ENCODE data around the gene PPM1D.
A peak's percentile ranks its signal among the peaks of the same experiment; 100 is the strongest.
"Not testable (repeated sequence)": the region's sequence is repeated elsewhere in the genome, so short reads cannot be mapped to it uniquely, and the experiment has no call there.

PPM1D gene

GRCh38 chr17:60647705-60648104 lies 47.7 kb downstream of the PPM1D start:
- DNase-seq (ENCODE audit: low read depth), result no peak
- Histone ChIP-seq H3K36me3 (ENCODE audit: control insufficient read depth, insufficient read depth, low read length, severe bottlenecking) (peaks cover 9% of the 10 kb centered on the region), H3K4me1 (ENCODE audit: control insufficient read depth, insufficient read depth, low read length) (peaks cover 10% of the 10 kb centered on the region), H3K4me3 (ENCODE audit: low read length) (no peak overlapping the region), H3K27me3 (replicated peaks; ENCODE audit: control insufficient read depth, insufficient read depth, low read length) (no peaks in the 10 kb centered on the region), H3K9me3 (ENCODE audit: control insufficient read depth, low read length) (no peaks in the 10 kb centered on the region), H3K9ac (ENCODE audit: low read length) (no peak overlapping the region)

DNA sequence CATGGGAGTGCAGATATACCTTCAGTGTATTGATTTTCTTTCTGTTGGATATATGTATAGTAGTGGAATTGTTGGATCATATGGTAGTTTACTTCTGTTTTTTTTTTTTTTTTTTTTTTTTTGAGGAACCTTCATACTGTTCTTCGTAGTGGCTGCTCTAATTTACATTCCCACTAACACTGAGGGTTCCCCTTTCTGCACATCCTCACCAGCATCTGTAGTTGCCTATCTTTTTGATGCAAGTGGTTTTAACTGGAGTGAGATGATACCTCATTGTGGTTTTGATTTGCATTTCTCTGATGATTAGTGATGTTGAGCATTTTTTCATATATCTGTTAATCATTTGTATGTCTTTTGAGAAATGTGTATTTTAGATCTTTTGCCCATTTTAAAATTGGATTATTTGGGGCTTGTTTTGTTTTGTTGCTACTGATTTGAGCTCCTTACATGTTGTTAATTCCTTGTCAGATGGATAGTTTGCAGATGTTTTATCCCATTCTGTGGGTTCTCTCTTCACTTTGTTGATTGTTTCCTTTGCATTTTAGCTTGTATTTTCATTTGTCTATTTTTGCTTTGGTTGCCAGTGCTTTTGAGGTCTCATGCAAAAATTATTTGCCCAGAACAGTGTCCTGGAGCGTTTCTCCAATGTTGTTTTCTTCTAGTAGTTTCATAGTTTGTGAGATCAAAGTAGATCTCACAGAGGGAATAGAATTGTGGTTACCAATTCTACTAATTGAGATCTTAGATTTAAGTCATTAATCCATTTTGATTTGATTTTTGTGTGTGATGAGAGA lies 52.7 kb downstream of the PPM1D start:
- H3K27me3 ChIP-seq (replicated peaks; ENCODE audit: control insufficient read depth, insufficient read depth, low read length), result no peaks in the 10 kb centered on the region
- H3K4me3 ChIP-seq (ENCODE audit: low read length), result no peak overlapping the region
- no peak overlapping the region for H3K9ac ChIP-seq (ENCODE audit: low read length)
- no peaks in the 10 kb centered on the region for H3K4me1 ChIP-seq (ENCODE audit: control insufficient read depth, insufficient read depth, low read length)
- DNase-seq (ENCODE audit: low read depth), result no peak
- no peaks in the 10 kb centered on the region for H3K9me3 ChIP-seq (ENCODE audit: control insufficient read depth, low read length)
- peaks cover 9% of the 10 kb centered on the region for H3K36me3 ChIP-seq (ENCODE audit: control insufficient read depth, insufficient read depth, low read length, severe bottlenecking)

GRCh38 chr17:60653569-60653968 lies 53.6 kb downstream of the PPM1D start:
- no peak overlapping the region for H3K9ac ChIP-seq (ENCODE audit: low read length)
- H3K9me3 ChIP-seq (ENCODE audit: control insufficient read depth, low read length), result no peaks in the 10 kb centered on the region
- no peak overlapping the region for H3K4me3 ChIP-seq (ENCODE audit: low read length)
- no peak for DNase-seq (ENCODE audit: low read depth)
- no peaks in the 10 kb centered on the region for H3K27me3 ChIP-seq (replicated peaks; ENCODE audit: control insufficient read depth, insufficient read depth, low read length)
- no peaks in the 10 kb centered on the region for H3K4me1 ChIP-seq (ENCODE audit: control insufficient read depth, insufficient read depth, low read length)
- H3K36me3 ChIP-seq (ENCODE audit: control insufficient read depth, insufficient read depth, low read length, severe bottlenecking), result peaks cover 9% of the 10 kb centered on the region

- Histone ChIP-seq H3K36me3 (ENCODE audit: control insufficient read depth, insufficient read depth, low read length, severe bottlenecking) (peaks cover 3% of the 10 kb centered on the region), H3K27me3 (replicated peaks; ENCODE audit: control insufficient read depth, insufficient read depth, low read length) (no peaks in the 10 kb centered on the region), H3K9ac (ENCODE audit: low read length) (no peak overlapping the region), H3K4me3 (ENCODE audit: low read length) (no peak overlapping the region), H3K4me1 (ENCODE audit: control insufficient read depth, insufficient read depth, low read length) (no peaks in the 10 kb centered on the region), H3K9me3 (ENCODE audit: control insufficient read depth, low read length) (no peaks in the 10 kb centered on the region)
- DNase-seq (ENCODE audit: low read depth), result no peak
These were observed 56.5 kb downstream of the PPM1D start for GRCh38 chr17:60656499-60656898.

GRCh38 chr17:60659156-60659555 lies 59.2 kb downstream of the PPM1D start:
- no peaks in the 10 kb centered on the region for H3K27me3 ChIP-seq (replicated peaks; ENCODE audit: control insufficient read depth, insufficient read depth, low read length)
- no peak overlapping the region for H3K4me3 ChIP-seq (ENCODE audit: low read length)
- H3K9me3 ChIP-seq (ENCODE audit: control insufficient read depth, low read length), result no peaks in the 10 kb centered on the region
- H3K4me1 ChIP-seq (ENCODE audit: control insufficient read depth, insufficient read depth, low read length), result peaks cover 9% of the 10 kb centered on the region
- H3K9ac ChIP-seq (ENCODE audit: low read length), result no peak overlapping the region
- H3K36me3 ChIP-seq (ENCODE audit: control insufficient read depth, insufficient read depth, low read length, severe bottlenecking), result peaks cover 6% of the 10 kb centered on the region
- DNase-seq (ENCODE audit: low read depth), result no peak

- H3K4me1 ChIP-seq (ENCODE audit: control insufficient read depth, insufficient read depth, low read length), result peaks cover 13% of the 10 kb centered on the region
- no peak for DNase-seq (ENCODE audit: low read depth)
- H3K36me3 ChIP-seq (ENCODE audit: control insufficient read depth, insufficient read depth, low read length, severe bottlenecking), result peaks cover 6% of the 10 kb centered on the region
- no peak overlapping the region for H3K9ac ChIP-seq (ENCODE audit: low read length)
- no peaks in the 10 kb centered on the region for H3K27me3 ChIP-seq (replicated peaks; ENCODE audit: control insufficient read depth, insufficient read depth, low read length)
- no peak overlapping the region for H3K4me3 ChIP-seq (ENCODE audit: low read length)
- no peaks in the 10 kb centered on the region for H3K9me3 ChIP-seq (ENCODE audit: control insufficient read depth, low read length)
These were observed 61.5 kb downstream of the PPM1D start for GRCh38 chr17:60661489-60661888.

DNA sequence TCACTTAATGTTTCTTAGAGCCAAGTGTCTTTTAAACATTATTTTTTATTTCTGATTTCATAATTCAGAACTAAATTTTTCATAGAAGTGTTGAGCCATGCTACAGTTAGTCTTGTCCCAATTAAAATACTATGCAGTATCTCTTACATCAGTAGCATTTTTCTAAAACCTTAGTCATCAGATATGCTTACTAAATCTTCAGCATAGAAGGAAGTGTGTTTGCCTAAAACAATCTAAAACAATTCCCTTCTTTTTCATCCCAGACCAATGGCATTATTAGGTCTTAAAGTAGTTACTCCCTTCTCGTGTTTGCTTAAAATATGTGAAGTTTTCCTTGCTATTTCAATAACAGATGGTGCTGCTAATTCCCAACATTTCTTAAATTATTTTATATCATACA lies 64.0 kb downstream of the PPM1D start:
- Histone ChIP-seq H3K36me3 (ENCODE audit: control insufficient read depth, insufficient read depth, low read length, severe bottlenecking) (peaks cover 6% of the 10 kb centered on the region), H3K9ac (ENCODE audit: low read length) (no peak overlapping the region), H3K4me1 (ENCODE audit: control insufficient read depth, insufficient read depth, low read length) (peaks cover 13% of the 10 kb centered on the region), H3K9me3 (ENCODE audit: control insufficient read depth, low read length) (no peaks in the 10 kb centered on the region), H3K27me3 (replicated peaks; ENCODE audit: control insufficient read depth, insufficient read depth, low read length) (no peaks in the 10 kb centered on the region), H3K4me3 (ENCODE audit: low read length) (no peak overlapping the region)
- DNase-seq (ENCODE audit: low read depth), result peak; percentile 64

GRCh38 chr17:60665602-60666001 lies 65.6 kb downstream of the PPM1D start:
- H3K9me3 ChIP-seq (ENCODE audit: control insufficient read depth, low read length), result no peaks in the 10 kb centered on the region
- peaks cover 13% of the 10 kb centered on the region for H3K4me1 ChIP-seq (ENCODE audit: control insufficient read depth, insufficient read depth, low read length)
- H3K9ac ChIP-seq (ENCODE audit: low read length), result no peak overlapping the region
- no peak overlapping the region for H3K4me3 ChIP-seq (ENCODE audit: low read length)
- H3K36me3 ChIP-seq (ENCODE audit: control insufficient read depth, insufficient read depth, low read length, severe bottlenecking), result peaks cover 6% of the 10 kb centered on the region
- no peak for DNase-seq (ENCODE audit: low read depth)
- H3K27me3 ChIP-seq (replicated peaks; ENCODE audit: control insufficient read depth, insufficient read depth, low read length), result no peaks in the 10 kb centered on the region

DNA sequence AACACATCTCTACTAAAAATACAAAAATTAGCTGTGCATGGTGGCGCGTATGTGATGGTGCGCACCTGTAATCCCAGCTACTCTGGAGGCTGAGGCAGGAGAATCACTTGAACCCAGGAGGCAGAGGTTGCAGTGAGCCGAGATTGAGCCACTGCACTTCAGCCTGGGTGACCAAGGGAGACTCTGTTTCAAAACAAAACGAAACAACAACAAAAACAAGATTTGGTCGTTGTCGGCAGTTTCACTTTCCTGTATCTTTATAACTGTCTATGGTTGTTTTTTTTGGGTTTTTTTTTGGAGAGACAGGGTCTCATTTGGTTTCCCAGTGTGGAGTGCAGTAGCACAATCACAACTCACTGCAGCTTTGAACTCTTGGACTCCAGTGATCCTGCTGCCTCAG lies 68.7 kb downstream of the PPM1D start:
- not testable (repeated sequence) for H3K27me3 ChIP-seq (replicated peaks; ENCODE audit: control insufficient read depth, insufficient read depth, low read length); H3K9me3 ChIP-seq (ENCODE audit: control insufficient read depth, low read length); H3K4me3 ChIP-seq (ENCODE audit: low read length); H3K36me3 ChIP-seq (ENCODE audit: control insufficient read depth, insufficient read depth, low read length, severe bottlenecking); DNase-seq (ENCODE audit: low read depth); H3K4me1 ChIP-seq (ENCODE audit: control insufficient read depth, insufficient read depth, low read length); H3K9ac ChIP-seq (ENCODE audit: low read length)

- Histone ChIP-seq H3K9me3 (ENCODE audit: control insufficient read depth, low read length) (no peaks in the 10 kb centered on the region), H3K36me3 (ENCODE audit: control insufficient read depth, insufficient read depth, low read length, severe bottlenecking) (no peaks in the 10 kb centered on the region), H3K4me1 (ENCODE audit: control insufficient read depth, insufficient read depth, low read length) (no peaks in the 10 kb centered on the region), H3K27me3 (replicated peaks; ENCODE audit: control insufficient read depth, insufficient read depth, low read length) (no peaks in the 10 kb centered on the region), H3K4me3 (ENCODE audit: low read length) (no peak overlapping the region), H3K9ac (ENCODE audit: low read length) (no peak overlapping the region)
- no peak for DNase-seq (ENCODE audit: low read depth)
These were observed 71.5 kb downstream of the PPM1D start for GRCh38 chr17:60671482-60671881.

GRCh38 chr17:60674637-60675036 lies 74.6 kb downstream of the PPM1D start:
- peaks cover 12% of the 10 kb centered on the region for H3K4me1 ChIP-seq (ENCODE audit: control insufficient read depth, insufficient read depth, low read length)
- H3K9me3 ChIP-seq (ENCODE audit: control insufficient read depth, low read length); H3K27me3 ChIP-seq (replicated peaks; ENCODE audit: control insufficient read depth, insufficient read depth, low read length); DNase-seq (ENCODE audit: low read depth); H3K9ac ChIP-seq (ENCODE audit: low read length); H3K36me3 ChIP-seq (ENCODE audit: control insufficient read depth, insufficient read depth, low read length, severe bottlenecking); H3K4me3 ChIP-seq (ENCODE audit: low read length): not testable (repeated sequence)

GRCh38 chr17:60675997-60676396 lies 76.0 kb downstream of the PPM1D start:
- Histone ChIP-seq H3K36me3 (ENCODE audit: control insufficient read depth, insufficient read depth, low read length, severe bottlenecking) (no peaks in the 10 kb centered on the region), H3K9me3 (ENCODE audit: control insufficient read depth, low read length) (no peaks in the 10 kb centered on the region), H3K9ac (ENCODE audit: low read length) (no peak overlapping the region), H3K4me1 (ENCODE audit: control insufficient read depth, insufficient read depth, low read length) (peaks cover 12% of the 10 kb centered on the region), H3K4me3 (ENCODE audit: low read length) (no peak overlapping the region), H3K27me3 (replicated peaks; ENCODE audit: control insufficient read depth, insufficient read depth, low read length) (no peaks in the 10 kb centered on the region)
- DNase-seq (ENCODE audit: low read depth), result no peak

Measured in adipocyte (in vitro differentiated cells).